HUES48 (cell line): Measurements from ENCODE around the gene IRF2BP2.

Experiments
- H3K27ac ChIP-seq: one replicate; pipeline ENCODE4 v1.7.0; 2013; ENCODE audit warnings: low read depth, low read length, inconsistent platforms
- H3K27me3 ChIP-seq: 2 replicates; pipeline ENCODE4 v1.6.1; 2013; ENCODE audit warnings: mild to moderate bottlenecking, low read length; ENCODE audit not compliant: control insufficient read depth, insufficient read depth
- H3K36me3 ChIP-seq: 2 replicates; pipeline ENCODE4 v1.6.1; 2013; ENCODE audit warnings: low read length; ENCODE audit not compliant: control insufficient read depth, insufficient read depth
- H3K4me1 ChIP-seq: 2 replicates; pipeline ENCODE4 v1.6.1; 2013; ENCODE audit warnings: mild to moderate bottlenecking, low read length; ENCODE audit not compliant: control insufficient read depth, insufficient read depth
- H3K4me3 ChIP-seq: 2 replicates; pipeline ENCODE4 v1.5.1; 2013; ENCODE audit warnings: mild to moderate bottlenecking, low read depth, low read length
- H3K9ac ChIP-seq: 2 replicates; pipeline ENCODE4 v1.6.1; 2013; ENCODE audit warnings: mild to moderate bottlenecking, low read depth, low read length, moderate library complexity
- H3K9me3 ChIP-seq: 2 replicates; pipeline ENCODE4 v1.6.1; 2013; ENCODE audit warnings: low read length; ENCODE audit not compliant: control insufficient read depth, insufficient read depth

The IRF2BP2 gene

GRCh38 chr1:234588386-234588785 lies 21.6 kb downstream of the IRF2BP2 start:
- Histone ChIP-seq H3K9me3 (no peaks in the 10 kb centered on the region), H3K4me3 (no peak overlapping the region), H3K36me3 (no peaks in the 10 kb centered on the region), H3K27me3 (no peaks in the 10 kb centered on the region), H3K9ac (no peak overlapping the region), H3K27ac (no peak overlapping the region), H3K4me1 (no peaks in the 10 kb centered on the region)

- no peaks in the 10 kb centered on the region for H3K36me3 ChIP-seq
- no peaks in the 10 kb centered on the region for H3K27me3 ChIP-seq
- H3K9ac ChIP-seq: no peak overlapping the region
- H3K9me3 ChIP-seq: no peaks in the 10 kb centered on the region
- no peak overlapping the region for H3K4me3 ChIP-seq
- no peaks in the 10 kb centered on the region for H3K4me1 ChIP-seq
- H3K27ac ChIP-seq: no peak overlapping the region
These were observed 23.0 kb downstream of the IRF2BP2 start for GRCh38 chr1:234586892-234587485.

- H3K36me3 ChIP-seq: no peaks in the 10 kb centered on the region
- no peaks in the 10 kb centered on the region for H3K4me1 ChIP-seq
- no peak overlapping the region for H3K4me3 ChIP-seq
- H3K9ac ChIP-seq: no peak overlapping the region
- no peaks in the 10 kb centered on the region for H3K9me3 ChIP-seq
- no peaks in the 10 kb centered on the region for H3K27me3 ChIP-seq
- H3K27ac ChIP-seq: no peak overlapping the region
These were observed 23.7 kb downstream of the IRF2BP2 start for GRCh38 chr1:234586304-234586703.

GRCh38 chr1:234585330-234586055 lies 24.5 kb downstream of the IRF2BP2 start:
- no peaks in the 10 kb centered on the region for H3K36me3 ChIP-seq
- H3K4me3 ChIP-seq: no peak overlapping the region
- H3K4me1 ChIP-seq: no peaks in the 10 kb centered on the region
- no peaks in the 10 kb centered on the region for H3K9me3 ChIP-seq
- H3K9ac ChIP-seq: no peak overlapping the region
- H3K27me3 ChIP-seq: no peaks in the 10 kb centered on the region
- H3K27ac ChIP-seq: no peak overlapping the region

- Histone ChIP-seq H3K4me1 (no peaks in the 10 kb centered on the region), H3K27ac (no peak overlapping the region), H3K36me3 (no peaks in the 10 kb centered on the region)
These were observed 25.1 kb downstream of the IRF2BP2 start for GRCh38 chr1:234584926-234585325.

GRCh38 chr1:234584420-234584805 lies 25.6 kb downstream of the IRF2BP2 start:
- H3K36me3 ChIP-seq: no peaks in the 10 kb centered on the region
- H3K4me1 ChIP-seq: no peaks in the 10 kb centered on the region
- H3K9me3 ChIP-seq: no peaks in the 10 kb centered on the region
- H3K9ac ChIP-seq: no peak overlapping the region
- no peak overlapping the region for H3K4me3 ChIP-seq
- no peaks in the 10 kb centered on the region for H3K27me3 ChIP-seq
- no peak overlapping the region for H3K27ac ChIP-seq

More at GRCh38 chr1:234584926-234585325, 25.1 kb downstream of the IRF2BP2 start:
- Histone ChIP-seq H3K9ac (no peak overlapping the region), H3K27me3 (no peaks in the 10 kb centered on the region), H3K4me3 (no peak overlapping the region), H3K9me3 (no peaks in the 10 kb centered on the region)

- no peaks in the 10 kb centered on the region for H3K27me3 ChIP-seq
- H3K4me3 ChIP-seq: no peak overlapping the region
- H3K36me3 ChIP-seq: no peaks in the 10 kb centered on the region
- H3K9me3 ChIP-seq: no peaks in the 10 kb centered on the region
- no peak overlapping the region for H3K27ac ChIP-seq
- no peaks in the 10 kb centered on the region for H3K4me1 ChIP-seq
- H3K9ac ChIP-seq: no peak overlapping the region
These were observed 26.1 kb downstream of the IRF2BP2 start for GRCh38 chr1:234583755-234584419.

GRCh38 chr1:234582681-234583301 lies 27.2 kb downstream of the IRF2BP2 start:
- Histone ChIP-seq H3K9ac (no peak overlapping the region), H3K4me3 (no peak overlapping the region), H3K27me3 (no peaks in the 10 kb centered on the region), H3K9me3 (no peaks in the 10 kb centered on the region), H3K4me1 (no peaks in the 10 kb centered on the region), H3K27ac (no peak overlapping the region), H3K36me3 (no peaks in the 10 kb centered on the region)

GRCh38 chr1:234582186-234582585 lies 27.8 kb downstream of the IRF2BP2 start:
- no peaks in the 10 kb centered on the region for H3K9me3 ChIP-seq
- no peaks in the 10 kb centered on the region for H3K4me1 ChIP-seq
- H3K36me3 ChIP-seq: no peaks in the 10 kb centered on the region
- H3K9ac ChIP-seq: no peak overlapping the region
- H3K4me3 ChIP-seq: no peak overlapping the region
- H3K27me3 ChIP-seq: no peaks in the 10 kb centered on the region
- H3K27ac ChIP-seq: no peak overlapping the region

- Histone ChIP-seq H3K4me1 (no peaks in the 10 kb centered on the region), H3K27ac (no peak overlapping the region), H3K36me3 (no peaks in the 10 kb centered on the region), H3K9ac (no peak overlapping the region), H3K4me3 (no peak overlapping the region), H3K27me3 (no peaks in the 10 kb centered on the region), H3K9me3 (no peaks in the 10 kb centered on the region)
These were observed 28.8 kb downstream of the IRF2BP2 start for GRCh38 chr1:234581063-234581714.
